H9 (cell line): ENCODE measurements around the gene PPARG. TPM values are rescaled to one million over a fixed set of nuclear protein-coding genes. Genes with fewer than 3 reads are reported as not detected.

Experiments used
- DNase-seq: peaks from one replicate; pipeline ENCODE4 v3.0.0-alpha.2; 2017
- H2AFZ ChIP-seq: one replicate; pipeline ENCODE4 v1.6.1; 2013; ENCODE audit warnings: mild to moderate bottlenecking, low read length, control low read depth, moderate library complexity
- H2AK5ac ChIP-seq: 2 replicates; pipeline ENCODE4 v1.6.1; 2013; ENCODE audit warnings: low read length, control low read depth, mixed read lengths; ENCODE audit not compliant: insufficient read length
- H2BK120ac ChIP-seq: one replicate; pipeline ENCODE4 v1.6.1; 2013; ENCODE audit warnings: low read depth, mild to moderate bottlenecking, low read length, control low read depth, inconsistent platforms; ENCODE audit not compliant: poor library complexity, severe bottlenecking
- H2BK12ac ChIP-seq: 2 replicates; pipeline ENCODE4 v1.6.1; 2013; ENCODE audit warnings: low read length, control low read depth, mixed read lengths, low read depth; ENCODE audit not compliant: insufficient read length
- H2BK15ac ChIP-seq: 2 replicates; pipeline ENCODE4 v1.6.1; 2013; ENCODE audit warnings: low read depth, low read length, control low read depth
- H2BK20ac ChIP-seq: one replicate; pipeline ENCODE4 v1.6.1; 2013; ENCODE audit warnings: low read depth, mild to moderate bottlenecking, low read length, control low read depth, inconsistent platforms; ENCODE audit not compliant: poor library complexity, severe bottlenecking
- H2BK5ac ChIP-seq: 2 replicates; pipeline ENCODE4 v1.6.1; 2013; ENCODE audit warnings: low read length, control low read depth, mixed read lengths; ENCODE audit not compliant: insufficient read length
- H3K14ac ChIP-seq: 2 replicates; pipeline ENCODE4 v1.6.1; 2013; ENCODE audit warnings: low read length, control low read depth; ENCODE audit not compliant: insufficient read depth
- H3K18ac ChIP-seq: 2 replicates; pipeline ENCODE4 v1.6.1; 2013; ENCODE audit warnings: low read depth, mild to moderate bottlenecking, mixed read lengths, low read length, control low read depth; ENCODE audit not compliant: insufficient read length
- H3K23ac ChIP-seq: 2 replicates; pipeline ENCODE4 v1.6.1; 2013; ENCODE audit warnings: low read length, control low read depth, mixed read lengths, low read depth; ENCODE audit not compliant: insufficient read length
- H3K23me2 ChIP-seq: 2 replicates; pipeline ENCODE4 v1.6.1; 2013; ENCODE audit warnings: low read depth, mild to moderate bottlenecking, mixed read lengths, low read length, control low read depth; ENCODE audit not compliant: insufficient read length, poor library complexity, severe bottlenecking
- H3K27ac ChIP-seq: 2 replicates; pipeline ENCODE4 v1.5.1; 2013; ENCODE audit warnings: low read length, control low read depth, mixed read lengths, low read depth; ENCODE audit not compliant: insufficient read length
- H3K27me3 ChIP-seq: 2 replicates; pipeline ENCODE4 v1.6.1; 2013; ENCODE audit warnings: low read length, control low read depth, inconsistent platforms; ENCODE audit not compliant: insufficient read depth
- H3K4ac ChIP-seq: 2 replicates; pipeline ENCODE4 v1.6.1; 2013; ENCODE audit warnings: low read depth, mild to moderate bottlenecking, control low read depth, inconsistent platforms, low read length, moderate library complexity
- H3K4me1 ChIP-seq: 2 replicates; pipeline ENCODE4 v1.6.1; 2013; ENCODE audit warnings: low read length, control low read depth, inconsistent platforms; ENCODE audit not compliant: insufficient read depth
- H3K4me2 ChIP-seq: 2 replicates; pipeline ENCODE4 v1.6.1; 2013; ENCODE audit warnings: low read length, control low read depth, mixed read lengths; ENCODE audit not compliant: insufficient read length, insufficient read depth
- H3K56ac ChIP-seq: 2 replicates; pipeline ENCODE4 v1.6.1; 2013; ENCODE audit warnings: low read depth, mild to moderate bottlenecking, mixed read lengths, low read length, control low read depth; ENCODE audit not compliant: insufficient read length
- H3K79me1 ChIP-seq: 2 replicates; pipeline ENCODE4 v1.6.1; 2013; ENCODE audit warnings: low read depth, mild to moderate bottlenecking, moderate library complexity, low read length, control low read depth, inconsistent platforms; ENCODE audit not compliant: insufficient read depth, poor library complexity, severe bottlenecking
- H3K79me2 ChIP-seq: 2 replicates; pipeline ENCODE4 v1.6.1; 2013; ENCODE audit warnings: low read length, control low read depth, inconsistent platforms; ENCODE audit not compliant: insufficient read depth
- H3K9ac ChIP-seq: 2 replicates; pipeline ENCODE4 v1.6.1; 2013; ENCODE audit warnings: low read length, control low read depth, mixed read lengths; ENCODE audit not compliant: insufficient read length; ENCODE audit errors: extremely low read depth
- H3K9me3 ChIP-seq: one replicate; pipeline ENCODE4 v1.6.1; 2013; ENCODE audit warnings: low read depth, low read length, inconsistent platforms; ENCODE audit not compliant: control insufficient read depth
- H3T11ph ChIP-seq: one replicate; pipeline ENCODE4 v1.6.1; 2013; ENCODE audit warnings: mild to moderate bottlenecking, low read length, control low read depth, inconsistent platforms
- H4K20me1 ChIP-seq: one replicate; pipeline ENCODE4 v1.6.1; 2013; ENCODE audit not compliant: control insufficient read depth, insufficient read length, insufficient read depth
- H4K5ac ChIP-seq: 2 replicates; pipeline ENCODE4 v1.6.1; 2013; ENCODE audit warnings: low read depth, mild to moderate bottlenecking, mixed read lengths, low read length, control low read depth; ENCODE audit not compliant: insufficient read length
- H4K8ac ChIP-seq: replicated peaks from 2 replicates; pipeline ENCODE4 v1.6.1; 2013; ENCODE audit warnings: low read length, control low read depth, mixed read lengths, low read depth; ENCODE audit not compliant: insufficient read length
- H4K91ac ChIP-seq: 2 replicates; pipeline ENCODE4 v1.6.1; 2013; ENCODE audit warnings: low read depth, mild to moderate bottlenecking, moderate library complexity, mixed read lengths, low read length, control low read depth; ENCODE audit not compliant: insufficient read length
- H3K27ac Mint-ChIP-seq, 3 experiments: 2 replicates in 2 of 3; 3 replicates in 1 of 3; pipeline ENCODE4 v1.8.0; 2020 to 2021; ENCODE audit warnings: mixed read lengths in 3 of 3, mild to moderate bottlenecking in 1 of 3, moderate library complexity in 1 of 3
- H3K27me3 Mint-ChIP-seq: 2 replicates; pipeline ENCODE4 v1.8.0; 2021; ENCODE audit warnings: low read depth, mild to moderate bottlenecking, moderate library complexity, mixed read lengths
- H3K36me3 Mint-ChIP-seq, 3 experiments: 2 replicates in 2 of 3; 3 replicates in 1 of 3; pipeline ENCODE4 v1.8.0; 2020 to 2021; ENCODE audit warnings: low read depth in 3 of 3, mixed read lengths in 3 of 3; ENCODE audit not compliant: insufficient read depth in 1 of 3
- H3K4me1 Mint-ChIP-seq, 2 experiments: 2 replicates each; pipeline ENCODE4 v1.8.0; 2020; ENCODE audit warnings: mixed read lengths in 2 of 2
- H3K4me3 Mint-ChIP-seq, 2 experiments: 2 replicates in 1 of 2; 3 replicates in 1 of 2; pipeline ENCODE4 v1.8.0; 2020 to 2021; ENCODE audit warnings: mild to moderate bottlenecking in 2 of 2, mixed read lengths in 2 of 2, moderate library complexity in 1 of 2
- H3K9me3 Mint-ChIP-seq, 2 experiments: 2 replicates in 1 of 2; 3 replicates in 1 of 2; pipeline ENCODE4 v1.8.0; 2020; ENCODE audit warnings: mild to moderate bottlenecking in 2 of 2, mixed read lengths in 2 of 2, moderate library complexity in 1 of 2
- WGBS: extraction: QIAGEN DNeasy Blood & Tissue Kit; methylation state at CpG from one replicate; pipeline ENCODE4 v1.1.7; 2013; ENCODE audit warnings: missing lambda C conversion rate, low lambda C conversion rate, mixed read lengths; ENCODE audit not compliant: insufficient read length; ENCODE audit errors: extremely low coverage; 5-methylcytosine and 5-hydroxymethylcytosine counted together
- total RNA-seq: library from RNA; stranded (reverse); gene quantifications from 2 replicates; pipeline ENCODE4 v1.2.1, GENCODE V29; 2021
- TF ChIP-seq, protein P1 (sequence below): fragments of 200-600 bp; sonication (generic); conservative IDR thresholded peaks from 3 replicates; pipeline ENCODE4 v1.8.0; 2021; ENCODE audit warnings: antibody characterized with exemption, mild to moderate bottlenecking

PPARG gene
- total RNA-seq, 1 experiment from 2014 or later, result 0.42 TPM

DNA sequence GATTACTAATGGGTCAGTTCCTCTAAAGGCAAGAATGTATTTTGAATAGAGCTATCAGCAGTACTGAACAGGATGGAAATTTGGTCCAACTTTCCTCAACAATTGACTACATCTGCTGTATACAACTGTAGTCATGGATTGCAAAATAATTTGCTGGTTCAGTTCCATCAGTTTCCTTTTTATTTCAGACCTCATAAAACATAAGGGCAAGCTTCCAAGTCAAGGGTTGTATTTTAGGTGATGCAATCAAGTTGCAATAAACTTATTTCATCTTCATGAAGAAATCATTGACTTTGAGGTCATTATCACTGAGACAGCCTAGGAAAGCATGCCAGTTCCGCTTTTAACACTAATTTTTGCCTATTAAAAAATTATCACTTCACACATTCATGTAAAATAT lies 105.0 kb downstream of the PPARG start:
- Histone ChIP-seq H2BK5ac (no peak overlapping the region), H3K9ac (no peak overlapping the region), H3K18ac (no peak overlapping the region), H3K27ac (no peak overlapping the region), H2BK15ac (no peak overlapping the region), H3K79me1 (no peaks in the 10 kb centered on the region), H3K4ac (no peak overlapping the region), H4K91ac (no peak overlapping the region), H3K27me3 (no peaks in the 10 kb centered on the region), H2AK5ac (no peak overlapping the region), H3K56ac (no peak overlapping the region), H2BK12ac (no peak overlapping the region), H4K5ac (no peak overlapping the region), H3T11ph (no peak overlapping the region), H2BK20ac (no peak overlapping the region), H3K23ac (no peak overlapping the region), H4K8ac (no peak overlapping the region), H2BK120ac (no peak overlapping the region), H4K20me1 (no peaks in the 10 kb centered on the region), H3K79me2 (no peaks in the 10 kb centered on the region), H3K9me3 (no peaks in the 10 kb centered on the region), H3K4me2 (no peak overlapping the region), H3K23me2 (no peaks in the 10 kb centered on the region), H3K14ac (no peak overlapping the region), H2AFZ (no peak overlapping the region), H3K4me1 (no peaks in the 10 kb centered on the region)
- no peak overlapping the region for H3K27ac Mint-ChIP-seq
- H3K36me3 Mint-ChIP-seq, result no peaks in the 10 kb centered on the region
- no peak overlapping the region for H3K4me3 Mint-ChIP-seq
- no peaks in the 10 kb centered on the region for H3K9me3 Mint-ChIP-seq
- DNase-seq, result no peak
- TF ChIP-seq, protein P1, sequence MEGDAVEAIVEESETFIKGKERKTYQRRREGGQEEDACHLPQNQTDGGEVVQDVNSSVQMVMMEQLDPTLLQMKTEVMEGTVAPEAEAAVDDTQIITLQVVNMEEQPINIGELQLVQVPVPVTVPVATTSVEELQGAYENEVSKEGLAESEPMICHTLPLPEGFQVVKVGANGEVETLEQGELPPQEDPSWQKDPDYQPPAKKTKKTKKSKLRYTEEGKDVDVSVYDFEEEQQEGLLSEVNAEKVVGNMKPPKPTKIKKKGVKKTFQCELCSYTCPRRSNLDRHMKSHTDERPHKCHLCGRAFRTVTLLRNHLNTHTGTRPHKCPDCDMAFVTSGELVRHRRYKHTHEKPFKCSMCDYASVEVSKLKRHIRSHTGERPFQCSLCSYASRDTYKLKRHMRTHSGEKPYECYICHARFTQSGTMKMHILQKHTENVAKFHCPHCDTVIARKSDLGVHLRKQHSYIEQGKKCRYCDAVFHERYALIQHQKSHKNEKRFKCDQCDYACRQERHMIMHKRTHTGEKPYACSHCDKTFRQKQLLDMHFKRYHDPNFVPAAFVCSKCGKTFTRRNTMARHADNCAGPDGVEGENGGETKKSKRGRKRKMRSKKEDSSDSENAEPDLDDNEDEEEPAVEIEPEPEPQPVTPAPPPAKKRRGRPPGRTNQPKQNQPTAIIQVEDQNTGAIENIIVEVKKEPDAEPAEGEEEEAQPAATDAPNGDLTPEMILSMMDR, result no peak
- H3K27me3 Mint-ChIP-seq, result peaks cover 5% of the 10 kb centered on the region
- no peaks in the 10 kb centered on the region for H3K4me1 Mint-ChIP-seq
- no CpG with 5 or more reads among the region's 1 CpG for WGBS
